Omental fat pad (tissue), 4 donors: ENCODE measurements around the gene UBFD1. TPM values are rescaled to one million over a fixed set of nuclear protein-coding genes. Genes with fewer than 3 reads are reported as not detected.

Experiments
- ATAC-seq: fragments of 150-250 bp; one replicate; pipeline ENCODE4 v1.9.1; 2016; ENCODE audit warnings: mild to moderate bottlenecking, moderate library complexity; ENCODE audit not compliant: low FRiP score
- DNase-seq: peaks from one replicate; pipeline ENCODE4 v3.0.0-alpha.2; 2019; ENCODE audit warnings: low spot score
- total RNA-seq, 4 donors: library from RNA; depleted of rRNA; stranded (reverse); fragments of >200 nt; gene quantifications; one replicate each; pipeline ENCODE4 v1.1.0, GENCODE V29; 2016
- TF ChIP-seq, protein P1 (sequence below), 3 donors: fragments of 450-650 bp; IDR thresholded peaks; one replicate each; pipeline ENCODE4 v1.5.1; 2016 to 2017; ENCODE audit warnings: antibody characterized with exemption in 3 of 3, mild to moderate bottlenecking in 3 of 3, moderate library complexity in 2 of 3

Gene UBFD1
- total RNA-seq, 4 donors from 2014 or later: 55.8 to 89.1 (median 66.5) TPM

DNA sequence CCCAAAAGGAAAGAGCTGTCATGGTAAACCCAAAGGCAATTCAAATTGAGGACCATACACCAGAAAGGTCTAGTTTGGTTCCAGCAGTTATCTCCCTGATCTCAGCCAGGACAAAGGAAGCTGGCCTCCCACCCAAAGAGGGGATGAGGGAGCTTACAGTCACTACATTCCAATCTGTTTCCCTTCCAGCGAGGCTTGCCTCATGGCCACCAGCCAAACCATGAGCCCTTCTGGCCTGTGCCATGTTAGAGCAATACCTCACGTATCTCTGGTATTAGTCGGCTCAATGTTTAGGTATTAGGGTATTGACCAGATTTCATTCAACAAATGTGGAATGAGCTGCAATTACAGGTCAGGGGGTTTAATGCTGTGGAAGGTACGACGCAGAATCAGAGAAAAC, 30.2 kb downstream of the UBFD1 start:
- no peak for DNase-seq
- TF ChIP-seq, protein P1, sequence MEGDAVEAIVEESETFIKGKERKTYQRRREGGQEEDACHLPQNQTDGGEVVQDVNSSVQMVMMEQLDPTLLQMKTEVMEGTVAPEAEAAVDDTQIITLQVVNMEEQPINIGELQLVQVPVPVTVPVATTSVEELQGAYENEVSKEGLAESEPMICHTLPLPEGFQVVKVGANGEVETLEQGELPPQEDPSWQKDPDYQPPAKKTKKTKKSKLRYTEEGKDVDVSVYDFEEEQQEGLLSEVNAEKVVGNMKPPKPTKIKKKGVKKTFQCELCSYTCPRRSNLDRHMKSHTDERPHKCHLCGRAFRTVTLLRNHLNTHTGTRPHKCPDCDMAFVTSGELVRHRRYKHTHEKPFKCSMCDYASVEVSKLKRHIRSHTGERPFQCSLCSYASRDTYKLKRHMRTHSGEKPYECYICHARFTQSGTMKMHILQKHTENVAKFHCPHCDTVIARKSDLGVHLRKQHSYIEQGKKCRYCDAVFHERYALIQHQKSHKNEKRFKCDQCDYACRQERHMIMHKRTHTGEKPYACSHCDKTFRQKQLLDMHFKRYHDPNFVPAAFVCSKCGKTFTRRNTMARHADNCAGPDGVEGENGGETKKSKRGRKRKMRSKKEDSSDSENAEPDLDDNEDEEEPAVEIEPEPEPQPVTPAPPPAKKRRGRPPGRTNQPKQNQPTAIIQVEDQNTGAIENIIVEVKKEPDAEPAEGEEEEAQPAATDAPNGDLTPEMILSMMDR (IDR thresholded peaks at IDR 0.05): no peak
- ATAC-seq: no peak

- ATAC-seq (no peak), DNase-seq (no peak)
Measured at GRCh38 chr16:23590181-23590580, 32.7 kb downstream of the UBFD1 start.

GRCh38 chr16:23594186-23594585, 36.7 kb downstream of the UBFD1 start:
- TF ChIP-seq, protein P1 (IDR thresholded peaks at IDR 0.05): no peak
- ATAC-seq: no peak
- DNase-seq: no peak

More at GRCh38 chr16:23590181-23590580, 32.7 kb downstream of the UBFD1 start:
- TF ChIP-seq, protein P1 (IDR thresholded peaks at IDR 0.05): no peak

GRCh38 chr16:23595246-23595950, 37.9 kb downstream of the UBFD1 start:
- TF ChIP-seq, protein P1 (IDR thresholded peaks at IDR 0.05): no peak
- ATAC-seq: peak; percentile 52

GRCh38 chr16:23595951-23596720, 38.6 kb downstream of the UBFD1 start, which contains the start of gene NDUFAB1:
Gene NDUFAB1, minus strand, starts transcription at chr16:23596316. Its CDS starts 26 bp downstream, at chr16:23596290.
- TF ChIP-seq, protein P1 (IDR thresholded peaks at IDR 0.05): peak in 2 of 3 donors; percentile 87 to 98
- peak; percentile 100 for ATAC-seq
- DNase-seq: peak; percentile 62

More at GRCh38 chr16:23595246-23595950, 37.9 kb downstream of the UBFD1 start:
- no peak for DNase-seq

GRCh38 chr16:23597003-23597756, 39.7 kb downstream of the UBFD1 start:
- TF ChIP-seq, protein P1 (IDR thresholded peaks at IDR 0.05): no peak
- ATAC-seq (no peak), DNase-seq (no peak)
